Ishikawa (cell line): Measurements from ENCODE around the gene ZNF385C.

Experiments
- CEBPB ChIP-seq: IDR thresholded peaks from 2 replicates; pipeline ENCODE4 v1.6.1; 2012
- CREB1 ChIP-seq: IDR thresholded peaks from 2 replicates; pipeline ENCODE4 v1.6.1; 2012; ENCODE audit warnings: low read depth
- EGR1 ChIP-seq: IDR thresholded peaks from 2 replicates; pipeline ENCODE4 v1.6.1; 2012
- EP300 ChIP-seq: IDR thresholded peaks from 2 replicates; pipeline ENCODE4 v1.6.1; 2012; ENCODE audit warnings: borderline replicate concordance
- FOXM1 ChIP-seq: IDR thresholded peaks from 2 replicates; pipeline ENCODE4 v1.6.1; 2012; ENCODE audit warnings: low read depth, borderline replicate concordance
- MAX ChIP-seq: IDR thresholded peaks from 2 replicates; pipeline ENCODE4 v1.6.1; 2012
- NFIC ChIP-seq: IDR thresholded peaks from 2 replicates; pipeline ENCODE4 v1.6.1; 2012
- RAD21 ChIP-seq: IDR thresholded peaks from 2 replicates; pipeline ENCODE4 v1.6.1; 2012; ENCODE audit warnings: low read depth
- REST ChIP-seq: IDR thresholded peaks from 2 replicates; pipeline ENCODE4 v1.6.1; 2012; ENCODE audit warnings: low read depth, mild to moderate bottlenecking
- TAF1 ChIP-seq: IDR thresholded peaks from 2 replicates; pipeline ENCODE4 v1.6.1; 2012; ENCODE audit warnings: low read depth, mild to moderate bottlenecking
- TCF12 ChIP-seq: IDR thresholded peaks from 2 replicates; pipeline ENCODE4 v1.6.1; 2012; ENCODE audit warnings: low read depth
- TEAD4 ChIP-seq: IDR thresholded peaks from 2 replicates; pipeline ENCODE4 v1.6.1; 2012
- USF1 ChIP-seq: IDR thresholded peaks from 2 replicates; pipeline ENCODE4 v1.6.1; 2012
- YY1 ChIP-seq: IDR thresholded peaks from 2 replicates; pipeline ENCODE4 v1.6.1; 2012; ENCODE audit warnings: low read depth
- ZBTB7A ChIP-seq: IDR thresholded peaks from 2 replicates; pipeline ENCODE4 v1.6.1; 2012; ENCODE audit warnings: low read depth

ZNF385C gene

GRCh38 chr17:42116705-42117396, 18.6 kb upstream of the ZNF385C start:
- TF ChIP-seq EP300: no peak
- TF ChIP-seq RAD21: peak; percentile 72

- no peak for TF ChIP-seq CEBPB
- no peak for TF ChIP-seq USF1
- TF ChIP-seq EP300: no peak
- no peak for TF ChIP-seq CREB1
- no peak for TF ChIP-seq EGR1
- no peak for TF ChIP-seq TCF12
- TF ChIP-seq TEAD4: no peak
Measured at GRCh38 chr17:42114118-42114517, 15.8 kb upstream of the ZNF385C start.

GRCh38 chr17:42113293-42114069, 15.2 kb upstream of the ZNF385C start:
- TF ChIP-seq USF1: no peak

- TF ChIP-seq USF1: peak; percentile 58
- TF ChIP-seq TAF1: no peak
Measured at GRCh38 chr17:42112552-42113176, 14.4 kb upstream of the ZNF385C start, which contains the start of gene DHX58. TSS of gene DHX58 (minus strand) at chr17:42112714. CDS start at chr17:42111892, 822 bp downstream.

- TF ChIP-seq TEAD4 (no peak), EGR1 (no peak), RAD21 (no peak), NFIC (no peak), YY1 (no peak), FOXM1 (no peak), EP300 (no peak)
Measured at GRCh38 chr17:42111871-42112551, 13.7 kb upstream of the ZNF385C start.

- TF ChIP-seq NFIC (peak; percentile 49; the same call in 1 of the 2 replicates), EP300 (no peak), MAX (no peak), TEAD4 (no peak), TCF12 (no peak), YY1 (no peak), FOXM1 (no peak), RAD21 (no peak), REST (peak; percentile 47; the same call in 1 of the 2 replicates), EGR1 (no peak), CREB1 (no peak), USF1 (peak; percentile 20; the same call in 1 of the 2 replicates), CEBPB (no peak), ZBTB7A (no peak), TAF1 (no peak)
Measured at GRCh38 chr17:42111265-42111636, 13.0 kb upstream of the ZNF385C start.
